GM21786 (cell line): ENCODE data around the gene HCLS1.
A peak's percentile ranks its signal among the peaks of the same experiment; 100 is the strongest.

Experiments
- ATAC-seq: cut with Tn5 transposase; IDR thresholded peaks from one replicate; pipeline ENCODE4 v1.9.1; 2021; ENCODE audit not compliant: unreplicated experiment

HCLS1 gene

DNA sequence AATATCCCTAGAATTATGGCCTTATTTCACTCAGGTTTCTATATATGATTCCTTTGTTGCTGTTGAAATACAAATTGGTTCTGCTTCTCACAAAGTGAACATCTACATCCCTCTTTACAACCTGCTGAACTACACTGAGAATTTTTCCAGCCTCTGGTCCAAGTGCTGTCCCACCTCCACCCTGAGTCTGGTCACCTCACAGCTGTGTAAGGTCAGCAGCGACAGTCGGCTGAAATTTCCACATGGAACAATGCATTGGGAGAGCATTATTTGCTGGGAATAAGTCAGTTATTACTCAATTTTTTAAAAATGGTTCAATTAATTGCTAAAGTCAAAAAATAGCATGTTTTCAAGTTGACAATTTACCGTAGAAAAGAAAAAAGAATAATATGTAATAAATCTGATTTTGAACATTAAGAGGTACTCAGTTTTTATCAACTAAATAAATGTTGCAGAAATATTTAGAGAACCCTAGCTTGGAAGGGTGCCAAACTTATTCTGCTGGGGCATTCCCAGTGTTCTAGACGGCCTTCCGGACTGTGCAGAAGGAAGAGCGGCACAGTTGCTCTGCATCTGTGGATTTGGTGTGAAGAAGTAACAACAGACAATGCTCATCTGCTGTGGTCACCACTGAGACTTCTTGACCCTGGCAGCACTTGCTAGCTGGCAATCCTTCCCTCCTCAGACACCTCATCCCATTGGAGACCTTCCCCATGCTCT, 1.8 kb downstream of the HCLS1 start:
- ATAC-seq = no peak

DNA sequence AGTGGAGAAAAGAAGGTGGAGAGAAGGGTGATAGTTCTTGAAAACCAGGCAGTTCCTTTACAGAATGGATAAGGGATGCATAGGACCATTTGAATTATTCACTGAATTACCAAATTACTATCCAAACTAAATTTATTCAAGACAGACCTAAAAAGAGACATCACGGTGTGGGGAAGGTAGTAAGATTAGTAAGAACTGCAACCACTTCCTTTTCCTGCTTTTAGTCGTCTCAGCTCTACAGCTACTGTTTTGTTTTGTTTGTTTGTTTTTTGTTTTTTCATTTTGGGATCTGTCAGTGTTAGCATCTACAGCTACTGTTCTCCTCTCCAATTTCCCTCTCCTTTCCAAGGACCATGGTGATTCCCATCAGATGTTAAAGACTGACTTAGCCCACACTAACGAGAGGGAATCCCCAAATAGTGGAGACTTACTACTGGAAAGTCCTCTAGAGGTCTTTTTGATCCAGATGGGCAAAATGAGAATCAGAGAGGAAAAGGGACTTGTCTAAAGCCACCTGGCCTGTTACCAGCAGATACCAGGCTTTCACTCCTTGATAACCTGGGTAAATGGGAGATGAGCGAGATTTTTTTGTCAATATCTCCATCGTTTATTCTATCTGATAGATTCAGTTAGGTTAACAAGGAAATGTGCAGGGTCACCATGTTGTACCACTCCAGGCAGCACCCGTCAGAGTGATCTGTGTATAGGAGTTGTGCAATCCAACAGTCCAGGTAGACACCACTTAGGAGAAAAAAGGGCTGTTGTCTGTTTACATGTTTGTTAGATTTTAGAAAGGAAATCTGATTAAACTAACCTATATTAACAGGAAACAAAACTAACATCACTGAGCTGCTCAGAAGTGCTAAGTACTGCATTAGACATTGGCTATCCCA, 6.0 kb downstream of the HCLS1 start:
- ATAC-seq = peak; percentile 74

- no peak for ATAC-seq
Observed at GRCh38 chr3:121651684-121652083, 9.0 kb downstream of the HCLS1 start.

- ATAC-seq = no peak
Observed at GRCh38 chr3:121649645-121650044, 11.1 kb downstream of the HCLS1 start.

DNA sequence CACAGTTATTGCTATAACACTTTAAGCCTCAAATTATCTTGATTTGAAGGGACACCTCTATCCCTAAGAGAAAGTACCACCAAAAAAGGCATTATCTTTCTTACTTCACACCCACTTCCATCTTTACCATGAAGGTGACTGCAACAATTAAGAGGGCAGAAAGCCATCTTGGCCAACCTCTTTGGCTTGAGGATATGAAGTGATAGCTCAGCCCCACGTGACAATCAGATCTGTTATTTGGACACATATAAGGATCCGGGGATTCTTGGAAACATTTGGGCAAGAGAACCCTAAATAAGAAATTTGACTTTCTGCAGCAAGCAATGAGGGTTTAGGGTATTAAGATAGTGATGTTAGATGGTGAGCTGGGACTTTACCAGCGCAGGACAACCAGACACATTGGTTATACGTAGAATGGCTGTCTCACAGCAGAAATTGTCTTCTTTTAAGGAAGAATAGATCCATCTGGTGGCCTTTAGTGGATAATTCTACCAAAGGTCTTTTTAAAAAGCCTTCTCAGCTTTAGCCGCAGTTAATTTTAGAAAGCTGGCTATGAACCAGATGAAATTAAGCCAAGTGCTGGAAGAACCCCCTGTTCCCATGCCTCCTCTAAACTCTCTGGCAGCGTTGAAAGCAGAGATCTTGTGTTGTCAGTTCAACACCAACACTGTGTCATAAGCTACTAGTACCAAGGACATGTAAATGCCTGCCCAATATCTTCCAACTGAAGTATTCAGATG, 12.3 kb downstream of the HCLS1 start:
- ATAC-seq = no peak

DNA sequence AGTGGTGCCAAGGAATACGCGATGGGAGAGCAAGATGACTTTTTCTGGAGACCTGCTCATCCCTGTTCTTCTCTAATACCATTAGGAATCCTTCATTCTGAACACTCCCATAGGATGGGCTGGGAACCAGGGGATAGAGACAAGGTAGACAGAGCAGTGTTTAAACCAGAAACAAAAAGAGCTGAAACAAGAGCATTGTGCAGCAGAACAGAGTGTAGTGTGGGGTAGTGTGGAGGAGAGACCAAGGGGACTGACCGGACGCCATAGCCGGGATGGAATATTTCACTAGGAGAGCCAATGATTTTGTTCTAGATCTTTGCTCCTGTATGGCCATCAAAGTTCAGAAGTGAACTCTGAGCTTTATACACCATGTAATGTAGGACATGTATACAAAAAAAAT, 15.6 kb downstream of the HCLS1 start:
- no peak for ATAC-seq

GRCh38 chr3:121642601-121643314, 17.9 kb downstream of the HCLS1 start:
- ATAC-seq = no peak

DNA sequence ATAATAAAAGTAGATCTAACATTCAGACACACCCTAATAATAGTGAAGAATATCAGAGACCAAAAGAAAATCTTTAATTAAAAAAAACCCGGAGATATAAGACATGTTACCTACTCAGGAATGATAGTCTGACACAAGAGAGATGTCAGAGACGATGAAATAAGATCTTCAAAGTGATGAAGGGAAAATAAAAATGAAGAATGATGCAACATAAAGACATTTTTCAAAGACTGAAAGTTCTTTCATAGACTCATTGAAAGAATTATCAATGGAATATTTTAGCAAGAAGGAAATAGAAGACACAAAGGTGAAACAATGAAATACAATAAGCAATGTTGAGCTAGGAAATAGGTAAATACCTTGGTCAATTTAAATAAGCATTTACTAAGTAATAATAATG, 19.6 kb downstream of the HCLS1 start:
- ATAC-seq = no peak

- ATAC-seq = no peak
Observed at GRCh38 chr3:121637922-121638321, 22.8 kb downstream of the HCLS1 start.

DNA sequence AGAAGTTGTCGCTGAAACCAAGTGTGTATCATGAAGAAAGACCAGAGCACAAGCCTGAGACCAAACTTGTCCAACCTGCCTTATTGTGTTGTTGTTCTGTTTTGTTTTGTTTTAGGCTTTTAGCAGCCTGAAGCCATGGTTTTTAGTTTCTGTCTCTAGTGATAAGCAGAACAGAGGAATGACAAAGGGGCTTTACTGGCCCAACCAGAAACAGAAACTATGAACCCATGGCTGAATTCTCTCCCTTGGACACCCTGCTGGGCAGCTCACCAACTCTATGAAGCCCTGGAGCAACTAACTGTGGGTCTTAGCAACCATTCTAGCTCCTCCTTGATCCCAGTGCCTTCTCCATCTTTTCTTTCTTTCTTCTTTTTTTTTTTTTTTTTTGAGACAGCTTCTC, 30.3 kb downstream of the HCLS1 start:
- no peak for ATAC-seq

DNA sequence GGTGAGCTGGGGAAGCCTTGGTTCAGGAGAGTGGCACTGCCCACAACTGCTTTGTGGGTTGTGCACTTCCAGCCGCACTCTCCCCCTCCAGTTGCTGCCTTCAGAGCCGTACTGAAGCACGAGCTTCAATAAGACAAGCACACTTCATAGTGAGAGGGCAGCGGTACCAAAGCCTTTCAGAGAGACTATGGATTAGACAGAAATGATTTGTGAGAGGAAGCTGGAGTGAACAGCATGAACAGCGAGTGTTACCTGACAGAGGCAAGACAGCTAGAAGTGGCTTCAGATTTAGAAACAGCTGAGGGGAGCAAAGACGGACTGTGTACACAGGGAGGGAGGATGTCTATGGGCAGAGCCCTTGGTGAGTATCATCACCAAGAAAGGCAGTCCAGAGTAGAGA, 31.1 kb downstream of the HCLS1 start:
- ATAC-seq = no peak

DNA sequence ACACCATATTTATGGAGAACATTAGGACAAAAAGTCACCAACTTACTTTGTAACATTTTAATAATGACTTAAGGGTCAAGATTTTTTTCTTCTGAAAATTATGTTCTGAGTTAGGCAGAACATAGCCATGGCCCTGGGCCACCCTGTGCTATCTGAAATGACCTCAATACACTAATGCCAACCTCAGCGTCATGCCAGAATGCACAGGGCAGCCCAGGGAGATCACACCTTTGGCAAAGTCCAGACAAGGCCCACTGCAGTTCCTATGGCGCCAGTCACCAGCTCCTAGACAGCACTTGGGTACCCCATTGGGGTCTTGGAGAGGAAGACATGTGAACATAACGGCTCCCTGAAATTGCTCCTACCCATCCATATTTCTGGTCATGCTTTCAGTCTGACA, 33.1 kb downstream of the HCLS1 start:
- ATAC-seq = no peak

GRCh38 chr3:121627211-121627610, 33.5 kb downstream of the HCLS1 start:
- ATAC-seq = no peak

- no peak for ATAC-seq
Observed at GRCh38 chr3:121626495-121626894, 34.2 kb downstream of the HCLS1 start.

DNA sequence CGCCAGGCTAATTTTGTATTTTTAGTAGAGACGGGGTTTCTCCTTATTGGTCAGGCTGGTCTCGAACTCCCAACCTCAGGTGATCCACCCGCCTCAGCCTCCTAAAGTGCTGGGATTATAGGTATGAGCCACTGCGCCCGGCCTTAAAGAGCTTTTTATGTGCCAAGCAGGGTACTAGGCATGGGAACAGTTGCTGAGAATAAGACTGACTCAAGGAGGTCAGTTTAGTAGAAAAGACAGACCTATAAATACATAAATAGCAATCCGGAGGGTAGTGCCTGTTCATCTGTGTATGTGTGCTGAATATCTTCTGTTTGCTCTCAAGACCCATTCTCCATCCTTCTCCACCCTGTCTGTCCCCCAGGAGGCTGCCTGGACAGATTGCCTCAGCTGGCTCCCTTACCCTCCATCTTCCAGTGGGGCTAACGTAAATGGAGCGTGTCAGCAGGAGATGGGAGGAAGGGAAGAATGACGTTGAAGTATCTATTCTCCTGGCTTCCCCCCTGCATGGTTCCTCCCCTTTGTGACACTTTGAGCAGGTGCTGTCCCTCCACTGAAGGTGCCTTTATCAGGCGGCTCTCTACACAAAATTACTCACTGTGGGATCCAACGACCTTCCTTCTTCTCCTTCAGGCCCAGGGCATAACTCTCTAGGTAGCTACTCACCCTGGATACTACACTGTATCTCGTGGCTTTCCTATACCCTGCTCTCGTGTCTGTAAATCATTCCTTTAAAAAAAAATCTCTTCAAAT, 36.4 kb downstream of the HCLS1 start:
- ATAC-seq = no peak

DNA sequence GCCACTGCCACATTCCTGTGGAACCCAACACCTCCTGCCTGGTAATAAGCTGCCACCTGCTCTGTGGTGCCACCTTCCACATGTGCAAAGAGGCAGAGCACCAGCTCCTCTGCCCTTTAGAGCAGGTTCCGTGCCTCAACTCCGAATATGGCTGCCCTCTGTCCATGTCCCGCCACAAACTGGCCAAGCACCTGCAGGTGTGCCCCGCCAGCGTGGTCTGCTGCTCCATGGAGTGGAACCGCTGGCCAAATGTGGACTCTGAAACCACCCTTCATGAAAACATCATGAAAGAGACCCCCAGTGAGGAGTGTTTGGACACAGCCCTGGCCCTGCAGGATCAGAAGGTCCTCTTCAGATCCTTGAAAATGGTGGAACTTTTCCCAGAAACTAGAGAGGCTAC, 39.2 kb downstream of the HCLS1 start:
- no peak for ATAC-seq

DNA sequence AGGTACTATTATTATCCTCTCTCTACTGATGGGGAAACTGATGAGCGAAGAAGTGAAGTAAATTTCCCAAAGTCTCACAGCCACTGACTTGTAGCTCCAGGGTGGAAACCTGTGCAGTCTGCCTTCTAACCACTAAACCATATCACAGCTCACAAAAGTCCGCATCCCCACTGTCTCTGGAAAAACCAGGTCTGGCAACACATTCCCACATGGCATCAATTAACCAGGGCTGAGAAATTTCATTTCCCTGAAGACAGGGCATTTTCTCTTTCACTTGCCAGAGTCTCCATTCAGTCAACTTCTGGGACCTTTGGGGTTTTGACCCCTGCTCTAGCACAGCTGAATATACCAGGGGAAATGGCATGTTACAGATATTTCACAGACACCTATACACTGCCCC, 41.0 kb downstream of the HCLS1 start:
- no peak for ATAC-seq

- no peak for ATAC-seq
Observed at GRCh38 chr3:121606106-121606505, 54.6 kb downstream of the HCLS1 start.

DNA sequence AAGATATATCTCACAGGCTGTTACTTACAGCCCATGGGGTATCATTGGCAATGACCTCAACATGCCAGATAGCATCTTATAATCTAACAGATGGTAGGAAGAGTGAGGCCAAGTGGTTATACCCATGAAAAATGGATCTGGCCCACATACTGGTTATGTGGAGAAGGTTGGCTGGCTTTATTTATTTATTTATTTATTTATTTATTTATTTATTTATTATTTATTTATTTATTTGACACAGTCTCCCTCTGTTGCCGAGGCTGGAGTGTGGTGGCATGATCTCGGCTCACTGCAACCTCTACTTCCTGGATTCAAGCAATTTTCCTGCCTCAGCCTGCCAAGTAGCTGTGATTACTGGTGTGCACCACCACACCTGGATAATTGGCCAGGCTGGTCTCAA, 55.9 kb downstream of the HCLS1 start:
- ATAC-seq = no peak

GRCh38 chr3:121601212-121601812, 59.4 kb downstream of the HCLS1 start:
- ATAC-seq = no peak
